ENCODE results near the gene HOXB2.
A peak's percentile ranks its signal among the peaks of the same experiment; 100 is the strongest.

The HOXB2 gene

DNA sequence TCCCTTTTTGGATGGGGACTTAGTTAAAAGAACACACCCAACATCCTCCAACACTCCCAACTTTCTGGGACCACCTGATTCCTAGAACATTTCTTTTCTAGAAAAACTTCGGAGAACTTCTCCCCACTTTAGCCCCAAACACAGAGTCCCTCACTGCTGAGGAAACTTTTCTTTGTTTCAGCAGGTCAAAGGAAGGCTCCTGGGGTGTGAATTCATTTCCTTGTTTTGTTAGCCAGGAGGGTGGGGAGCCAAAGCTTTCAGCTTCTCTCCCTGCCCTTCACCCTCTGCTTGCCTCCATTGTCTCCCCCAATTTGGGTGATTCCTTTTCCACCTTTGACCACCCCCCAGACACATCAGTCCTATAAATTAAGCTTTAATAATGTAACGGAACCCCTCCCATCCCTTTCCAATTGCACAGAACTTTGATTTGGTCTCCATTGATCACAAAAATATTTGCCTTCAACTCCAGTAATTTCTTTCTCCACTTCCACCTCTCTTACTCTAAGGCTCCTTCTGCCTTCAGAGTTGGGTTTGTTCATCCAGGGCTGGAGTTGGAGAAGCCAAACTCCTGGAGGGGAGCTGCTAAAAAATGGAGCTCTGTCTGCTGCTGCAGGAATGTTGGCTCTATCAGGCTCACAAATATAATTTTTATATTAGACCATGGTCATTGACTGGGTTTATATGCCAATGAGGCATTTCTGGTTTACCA lies 22.9 kb upstream of the HOXB2 start:
- FAIRE-seq (no peak), DNase-seq (ENCODE audit: insufficient read length, low spot score) (no peak)

- FAIRE-seq = peak; percentile 13
- DNase-seq (ENCODE audit: insufficient read length, low spot score) = no peak
Observed at GRCh38 chr17:48567209-48567608, 22.3 kb upstream of the HOXB2 start.

- DNase-seq (ENCODE audit: insufficient read length, low spot score) (no peak), FAIRE-seq (no peak)
Observed at GRCh38 chr17:48566717-48567116, 21.8 kb upstream of the HOXB2 start.

GRCh38 chr17:48565925-48566710 lies 21.2 kb upstream of the HOXB2 start:
- no peak for DNase-seq (ENCODE audit: insufficient read length, low spot score)
- FAIRE-seq = no peak

GRCh38 chr17:48565022-48565554 lies 20.2 kb upstream of the HOXB2 start:
- FAIRE-seq (no peak), DNase-seq (ENCODE audit: insufficient read length, low spot score) (no peak)

DNA sequence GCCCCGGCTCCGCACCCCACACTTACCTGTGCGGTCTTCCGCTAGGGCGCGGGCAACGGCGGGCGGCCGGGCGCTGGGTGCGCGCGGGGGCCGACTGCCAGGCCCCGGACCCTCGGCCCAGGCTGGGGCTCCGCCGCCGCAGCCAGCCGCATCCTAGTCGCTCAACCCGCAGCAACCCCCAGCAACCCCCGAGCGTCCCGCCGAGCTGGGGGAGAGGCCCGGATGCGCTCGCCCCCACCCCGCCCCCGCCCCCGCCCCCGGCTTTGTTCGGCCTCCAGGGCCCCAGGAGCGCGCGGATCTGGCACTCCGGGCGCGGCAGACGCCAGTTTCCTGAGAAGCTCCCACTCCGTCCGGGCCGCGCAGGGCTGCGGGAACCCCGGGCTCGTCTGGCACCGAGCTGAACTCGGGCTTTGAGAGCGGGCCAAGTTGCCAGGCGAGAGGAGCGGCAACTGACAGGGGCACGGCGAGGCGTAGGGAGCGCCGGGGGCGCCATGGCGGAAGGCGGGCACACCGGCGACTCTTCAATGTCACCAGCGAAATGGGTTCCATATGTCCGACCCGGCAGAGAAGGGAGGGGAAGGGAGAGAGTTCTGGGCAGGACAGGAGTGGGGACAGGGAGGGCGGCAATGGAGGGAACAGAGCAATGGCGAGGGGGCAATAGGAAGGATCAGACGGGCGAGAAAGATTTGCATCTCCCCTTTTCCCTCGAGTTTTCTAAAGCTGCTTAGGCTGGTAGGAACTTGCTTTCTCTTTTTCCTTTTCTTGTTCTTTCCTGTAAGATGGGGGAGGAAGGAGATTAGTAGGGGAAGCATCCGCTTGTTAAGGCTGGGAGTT lies 19.5 kb upstream of the HOXB2 start:
- FAIRE-seq (peak; percentile 44), DNase-seq (ENCODE audit: insufficient read length, low spot score) (no peak)

GRCh38 chr17:48563867-48564187 lies 18.9 kb upstream of the HOXB2 start:
- DNase-seq (ENCODE audit: insufficient read length, low spot score) = no peak
- FAIRE-seq = no peak

- no peak for FAIRE-seq
Observed at GRCh38 chr17:48563385-48563838, 18.5 kb upstream of the HOXB2 start.

DNA sequence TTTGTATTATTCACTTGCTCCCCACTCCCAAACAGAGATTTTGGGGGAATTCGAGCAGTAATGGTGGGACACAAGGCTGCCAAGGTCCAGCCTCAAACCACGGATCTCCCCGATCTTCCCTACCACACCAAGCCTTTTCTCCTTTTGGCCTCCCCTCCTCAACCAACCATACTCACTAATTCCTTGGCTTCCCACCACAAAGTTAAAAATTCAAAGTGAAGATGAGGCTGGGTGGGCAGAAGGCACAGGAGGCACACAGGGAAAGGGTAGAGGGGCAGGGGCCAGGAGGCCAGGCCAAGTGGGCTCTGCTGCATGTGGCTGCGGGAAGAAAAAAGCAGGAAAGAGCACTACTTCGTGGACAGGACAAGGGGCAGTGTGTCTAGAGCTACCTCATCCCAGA lies 18.0 kb upstream of the HOXB2 start:
- FAIRE-seq (peak; percentile 82), DNase-seq (ENCODE audit: insufficient read length, low spot score) (no peak)

More at GRCh38 chr17:48563385-48563838, 18.5 kb upstream of the HOXB2 start:
- DNase-seq (ENCODE audit: insufficient read length, low spot score) = no peak

- peak; percentile 60 for FAIRE-seq
Observed at GRCh38 chr17:48561884-48562810, 17.2 kb upstream of the HOXB2 start.

GRCh38 chr17:48559840-48560817 lies 15.2 kb upstream of the HOXB2 start:
- no peak for FAIRE-seq
- DNase-seq (ENCODE audit: insufficient read length, low spot score) = no peak

More at GRCh38 chr17:48561884-48562810, 17.2 kb upstream of the HOXB2 start:
- DNase-seq (ENCODE audit: insufficient read length, low spot score) = no peak

DNA sequence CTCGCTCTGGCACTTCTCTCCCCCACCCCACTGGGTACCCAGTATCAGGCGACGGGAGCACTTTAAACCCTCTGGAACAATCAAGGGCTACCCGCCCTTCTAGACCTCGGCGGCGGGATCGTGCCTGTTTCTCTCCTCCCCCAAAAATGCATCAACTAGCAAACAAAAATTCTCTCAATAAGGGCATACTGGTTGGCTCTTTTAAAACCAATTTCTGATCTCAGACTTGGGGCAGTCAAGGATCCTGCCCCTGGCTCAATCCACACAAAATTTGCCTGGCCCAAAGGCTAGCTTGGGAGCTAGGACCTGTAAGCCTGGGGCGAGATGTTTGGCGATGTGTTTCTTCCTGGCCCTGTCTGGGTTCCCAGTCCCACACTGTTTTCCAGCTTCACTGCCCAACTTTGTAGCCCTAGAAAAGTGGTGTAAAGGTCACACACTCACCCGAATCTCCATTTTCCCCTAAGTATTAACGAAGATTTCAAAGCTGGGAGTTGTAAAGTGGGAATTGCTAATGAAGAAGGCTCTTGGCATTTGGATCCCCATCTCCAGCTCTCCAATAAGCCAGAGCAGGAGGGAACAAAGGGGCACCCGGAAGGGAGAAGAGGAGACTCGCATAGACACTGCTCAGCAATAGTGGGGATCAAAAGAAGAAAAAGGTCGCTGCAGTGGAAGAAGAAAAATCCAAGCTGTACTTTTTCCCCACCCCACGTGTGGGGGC lies 14.4 kb upstream of the HOXB2 start:
- no peak for FAIRE-seq
- DNase-seq (ENCODE audit: insufficient read length, low spot score) = no peak

GRCh38 chr17:48558831-48559121 lies 13.9 kb upstream of the HOXB2 start:
- DNase-seq (ENCODE audit: insufficient read length, low spot score) = no peak
- FAIRE-seq = no peak

GRCh38 chr17:48558057-48558830 lies 13.3 kb upstream of the HOXB2 start:
- no peak for DNase-seq (ENCODE audit: insufficient read length, low spot score)
- no peak for FAIRE-seq

- DNase-seq (ENCODE audit: insufficient read length, low spot score) = no peak
- no peak for FAIRE-seq
Observed at GRCh38 chr17:48556576-48557401, 11.9 kb upstream of the HOXB2 start.

DNA sequence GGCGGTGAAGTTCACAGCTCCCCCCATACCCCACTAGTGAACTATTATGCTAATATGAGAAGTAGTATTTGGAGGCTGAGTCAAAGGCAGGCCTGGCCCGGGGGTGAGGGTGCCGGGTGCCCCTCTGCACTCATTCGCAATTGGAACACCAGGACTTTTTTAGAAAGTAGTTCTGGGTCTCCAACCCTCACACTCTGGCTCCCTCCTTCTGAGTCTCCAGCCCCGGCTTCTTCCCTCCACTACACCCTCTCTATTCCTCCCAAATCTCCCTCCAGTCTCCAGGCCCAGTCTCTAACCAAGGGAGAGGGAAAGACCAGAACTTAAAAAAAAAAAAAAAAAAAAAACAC lies 11.3 kb upstream of the HOXB2 start:
- no peak for DNase-seq (ENCODE audit: insufficient read length, low spot score)
- peak; percentile 58 for FAIRE-seq

All from HTR-8/SVneo (cell line).